ENCODE data around the gene LRTM2. TPM values are rescaled to one million over a fixed set of nuclear protein-coding genes. Genes with fewer than 3 reads are reported as not detected.
A peak's percentile ranks its signal among the peaks of the same experiment; 100 is the strongest.

Gene LRTM2
- total and polyA plus RNA-seq, 2 donors (not counting 1 experiment from before 2014, with no cell fraction given): not detected

GRCh38 chr12:1827826-1828805, 7.8 kb downstream of the LRTM2 start:
- Histone ChIP-seq H3K9ac (ENCODE audit: insufficient read depth, low read length) (no peak overlapping the region), H4K20me1 (ENCODE audit: control insufficient read depth, extremely low read depth, insufficient read depth, low read length) (no peaks in the 10 kb centered on the region), H3K27me3 (ENCODE audit: control insufficient read depth, insufficient read depth, low read length) (peaks cover 33% of the 10 kb centered on the region), H3K9me3 (ENCODE audit: control insufficient read depth, insufficient read depth, low read depth, low read length) (no peaks in the 10 kb centered on the region), H3K27ac (ENCODE audit: insufficient read depth, low read length) (no peak overlapping the region), H3K79me2 (ENCODE audit: control insufficient read depth, insufficient read depth, low read length) (no peaks in the 10 kb centered on the region), H3K4me2 (ENCODE audit: extremely low read depth, insufficient read depth, low read length) (no peak overlapping the region), H3K4me1 (ENCODE audit: control insufficient read depth, extremely low read depth, insufficient read depth, low read length) (no peaks in the 10 kb centered on the region), H3K4me3 (replicated peaks in 1 of 4; ENCODE audit: control extremely low read depth in 1 of 4, insufficient read depth in 1 of 4, low read depth in 3 of 4, low read length in 4 of 4) (no peak overlapping the region), H2AFZ (ENCODE audit: low read length) (no peak overlapping the region), H3K36me3 (ENCODE audit: control insufficient read depth, insufficient read depth, low read length) (no peaks in the 10 kb centered on the region)
- no peak for DNase-seq (ENCODE audit: low read depth in 2 of 2)
- TF ChIP-seq, protein P1, sequence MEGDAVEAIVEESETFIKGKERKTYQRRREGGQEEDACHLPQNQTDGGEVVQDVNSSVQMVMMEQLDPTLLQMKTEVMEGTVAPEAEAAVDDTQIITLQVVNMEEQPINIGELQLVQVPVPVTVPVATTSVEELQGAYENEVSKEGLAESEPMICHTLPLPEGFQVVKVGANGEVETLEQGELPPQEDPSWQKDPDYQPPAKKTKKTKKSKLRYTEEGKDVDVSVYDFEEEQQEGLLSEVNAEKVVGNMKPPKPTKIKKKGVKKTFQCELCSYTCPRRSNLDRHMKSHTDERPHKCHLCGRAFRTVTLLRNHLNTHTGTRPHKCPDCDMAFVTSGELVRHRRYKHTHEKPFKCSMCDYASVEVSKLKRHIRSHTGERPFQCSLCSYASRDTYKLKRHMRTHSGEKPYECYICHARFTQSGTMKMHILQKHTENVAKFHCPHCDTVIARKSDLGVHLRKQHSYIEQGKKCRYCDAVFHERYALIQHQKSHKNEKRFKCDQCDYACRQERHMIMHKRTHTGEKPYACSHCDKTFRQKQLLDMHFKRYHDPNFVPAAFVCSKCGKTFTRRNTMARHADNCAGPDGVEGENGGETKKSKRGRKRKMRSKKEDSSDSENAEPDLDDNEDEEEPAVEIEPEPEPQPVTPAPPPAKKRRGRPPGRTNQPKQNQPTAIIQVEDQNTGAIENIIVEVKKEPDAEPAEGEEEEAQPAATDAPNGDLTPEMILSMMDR (conservative IDR thresholded peaks at IDR 0.05 in 1 of 2, IDR thresholded peaks at IDR 0.05 in 1 of 2; ENCODE audit: low read depth in 1 of 2, low read length in 2 of 2): no peak
- TF ChIP-seq EZH2 (IDR thresholded peaks at IDR 0.05; ENCODE audit: low read length, missing control alignments): no peak

GRCh38 chr12:1828856-1829255, 8.5 kb downstream of the LRTM2 start:
- no peaks in the 10 kb centered on the region for H4K20me1 ChIP-seq (ENCODE audit: control insufficient read depth, extremely low read depth, insufficient read depth, low read length)
- TF ChIP-seq, protein P1 (conservative IDR thresholded peaks at IDR 0.05 in 1 of 2, IDR thresholded peaks at IDR 0.05 in 1 of 2; ENCODE audit: low read depth in 1 of 2, low read length in 2 of 2): no peak
- no peak for TF ChIP-seq EZH2 (IDR thresholded peaks at IDR 0.05; ENCODE audit: low read length, missing control alignments)
- no peak overlapping the region for H3K4me3 ChIP-seq (replicated peaks in 1 of 4; ENCODE audit: control extremely low read depth in 1 of 4, insufficient read depth in 1 of 4, low read depth in 3 of 4, low read length in 4 of 4)
- H3K9me3 ChIP-seq (ENCODE audit: control insufficient read depth, insufficient read depth, low read depth, low read length): no peaks in the 10 kb centered on the region
- H3K9ac ChIP-seq (ENCODE audit: insufficient read depth, low read length): no peak overlapping the region
- H3K79me2 ChIP-seq (ENCODE audit: control insufficient read depth, insufficient read depth, low read length): no peaks in the 10 kb centered on the region
- H3K27me3 ChIP-seq (ENCODE audit: control insufficient read depth, insufficient read depth, low read length): peaks cover 29% of the 10 kb centered on the region
- no peak overlapping the region for H2AFZ ChIP-seq (ENCODE audit: low read length)
- H3K4me2 ChIP-seq (ENCODE audit: extremely low read depth, insufficient read depth, low read length): no peak overlapping the region
- peak in 1 of 2 donors; percentile 15 for DNase-seq (ENCODE audit: low read depth in 2 of 2)
- no peak overlapping the region for H3K27ac ChIP-seq (ENCODE audit: insufficient read depth, low read length)
- no peaks in the 10 kb centered on the region for H3K36me3 ChIP-seq (ENCODE audit: control insufficient read depth, insufficient read depth, low read length)
- H3K4me1 ChIP-seq (ENCODE audit: control insufficient read depth, extremely low read depth, insufficient read depth, low read length): no peaks in the 10 kb centered on the region

GRCh38 chr12:1829306-1829900, 9.0 kb downstream of the LRTM2 start:
- DNase-seq (ENCODE audit: low read depth in 2 of 2): no peak

More at GRCh38 chr12:1829306-1829900, 9.0 kb downstream of the LRTM2 start:
- H3K79me2 ChIP-seq (ENCODE audit: control insufficient read depth, insufficient read depth, low read length): no peaks in the 10 kb centered on the region
- H3K4me1 ChIP-seq (ENCODE audit: control insufficient read depth, extremely low read depth, insufficient read depth, low read length): no peaks in the 10 kb centered on the region
- no peak overlapping the region for H3K27ac ChIP-seq (ENCODE audit: insufficient read depth, low read length)
- H3K36me3 ChIP-seq (ENCODE audit: control insufficient read depth, insufficient read depth, low read length): no peaks in the 10 kb centered on the region
- TF ChIP-seq, protein P1 (conservative IDR thresholded peaks at IDR 0.05 in 1 of 2, IDR thresholded peaks at IDR 0.05 in 1 of 2; ENCODE audit: low read depth in 1 of 2, low read length in 2 of 2): no peak
- no peak for TF ChIP-seq EZH2 (IDR thresholded peaks at IDR 0.05; ENCODE audit: low read length, missing control alignments)
- no peak overlapping the region for H3K9ac ChIP-seq (ENCODE audit: insufficient read depth, low read length)
- H3K27me3 ChIP-seq (ENCODE audit: control insufficient read depth, insufficient read depth, low read length): peaks cover 26% of the 10 kb centered on the region
- H3K4me3 ChIP-seq (replicated peaks in 1 of 4; ENCODE audit: control extremely low read depth in 1 of 4, insufficient read depth in 1 of 4, low read depth in 3 of 4, low read length in 4 of 4): no peak overlapping the region
- no peaks in the 10 kb centered on the region for H4K20me1 ChIP-seq (ENCODE audit: control insufficient read depth, extremely low read depth, insufficient read depth, low read length)
- H3K4me2 ChIP-seq (ENCODE audit: extremely low read depth, insufficient read depth, low read length): no peak overlapping the region
- H3K9me3 ChIP-seq (ENCODE audit: control insufficient read depth, insufficient read depth, low read depth, low read length): no peaks in the 10 kb centered on the region
- no peak overlapping the region for H2AFZ ChIP-seq (ENCODE audit: low read length)

Data from fibroblast of lung (primary cell).